Measurements from ENCODE around the gene LTBP1.

LTBP1 gene

DNA sequence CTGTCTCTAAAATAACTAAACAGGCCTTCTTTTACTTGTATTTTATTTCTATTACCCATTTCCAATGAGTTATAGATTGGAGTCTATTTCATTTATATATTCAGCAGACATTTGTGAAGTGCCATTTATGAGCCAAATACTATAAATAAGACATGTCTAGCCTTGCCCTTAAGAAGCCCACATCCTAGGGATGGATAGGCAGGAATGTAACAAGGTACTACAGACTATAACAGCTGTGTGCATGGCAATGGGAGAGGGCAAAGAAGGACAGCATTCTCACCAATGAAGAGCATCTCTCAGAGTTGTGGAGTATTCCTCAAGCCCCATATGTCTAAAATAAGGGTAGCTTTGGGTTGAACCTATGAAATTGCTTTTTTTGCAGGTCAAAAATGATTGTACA lies 367.8 kb downstream of the LTBP1 start:
- TF ChIP-seq, protein P1, sequence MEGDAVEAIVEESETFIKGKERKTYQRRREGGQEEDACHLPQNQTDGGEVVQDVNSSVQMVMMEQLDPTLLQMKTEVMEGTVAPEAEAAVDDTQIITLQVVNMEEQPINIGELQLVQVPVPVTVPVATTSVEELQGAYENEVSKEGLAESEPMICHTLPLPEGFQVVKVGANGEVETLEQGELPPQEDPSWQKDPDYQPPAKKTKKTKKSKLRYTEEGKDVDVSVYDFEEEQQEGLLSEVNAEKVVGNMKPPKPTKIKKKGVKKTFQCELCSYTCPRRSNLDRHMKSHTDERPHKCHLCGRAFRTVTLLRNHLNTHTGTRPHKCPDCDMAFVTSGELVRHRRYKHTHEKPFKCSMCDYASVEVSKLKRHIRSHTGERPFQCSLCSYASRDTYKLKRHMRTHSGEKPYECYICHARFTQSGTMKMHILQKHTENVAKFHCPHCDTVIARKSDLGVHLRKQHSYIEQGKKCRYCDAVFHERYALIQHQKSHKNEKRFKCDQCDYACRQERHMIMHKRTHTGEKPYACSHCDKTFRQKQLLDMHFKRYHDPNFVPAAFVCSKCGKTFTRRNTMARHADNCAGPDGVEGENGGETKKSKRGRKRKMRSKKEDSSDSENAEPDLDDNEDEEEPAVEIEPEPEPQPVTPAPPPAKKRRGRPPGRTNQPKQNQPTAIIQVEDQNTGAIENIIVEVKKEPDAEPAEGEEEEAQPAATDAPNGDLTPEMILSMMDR (IDR thresholded peaks at IDR 0.05; ENCODE audit: insufficient read depth, low read length, poor library complexity, severe bottlenecking) = no peak
- DNase-seq (ENCODE audit: extremely low read depth, insufficient read length) = no peak
- Histone ChIP-seq H3K4me3 (replicated peaks; ENCODE audit: low read depth, low read length) (no peak overlapping the region), H3K27me3 (replicated peaks; ENCODE audit: control insufficient read depth, insufficient read depth, low read length) (no peaks in the 10 kb centered on the region), H3K36me3 (ENCODE audit: control insufficient read depth, insufficient read depth, low read length) (no peaks in the 10 kb centered on the region)

DNA sequence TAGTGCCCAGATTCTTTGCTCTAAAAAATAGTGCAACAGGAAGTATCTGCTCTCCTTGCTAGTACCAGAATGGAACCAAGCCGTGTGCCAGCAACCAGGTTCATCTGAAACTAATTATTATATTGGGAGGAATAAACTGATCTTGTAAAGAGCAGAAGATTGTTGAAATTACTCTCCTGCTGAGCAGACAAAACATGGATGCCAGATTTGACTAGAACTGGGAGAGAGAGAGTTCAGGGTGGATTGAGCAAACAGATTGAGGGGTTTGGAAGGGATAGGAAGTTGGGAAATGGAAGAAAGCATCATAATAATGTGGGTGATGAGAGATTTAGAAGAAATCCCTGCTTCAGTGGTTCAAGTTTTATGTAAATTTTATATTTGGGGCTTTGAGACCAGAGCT lies 369.6 kb downstream of the LTBP1 start:
- no peak for DNase-seq (ENCODE audit: extremely low read depth, insufficient read length)
- Histone ChIP-seq H3K27me3 (replicated peaks; ENCODE audit: control insufficient read depth, insufficient read depth, low read length) (no peaks in the 10 kb centered on the region), H3K36me3 (ENCODE audit: control insufficient read depth, insufficient read depth, low read length) (no peaks in the 10 kb centered on the region), H3K4me3 (replicated peaks; ENCODE audit: low read depth, low read length) (no peak overlapping the region)
- TF ChIP-seq, protein P1 (IDR thresholded peaks at IDR 0.05; ENCODE audit: insufficient read depth, low read length, poor library complexity, severe bottlenecking) = no peak

DNA sequence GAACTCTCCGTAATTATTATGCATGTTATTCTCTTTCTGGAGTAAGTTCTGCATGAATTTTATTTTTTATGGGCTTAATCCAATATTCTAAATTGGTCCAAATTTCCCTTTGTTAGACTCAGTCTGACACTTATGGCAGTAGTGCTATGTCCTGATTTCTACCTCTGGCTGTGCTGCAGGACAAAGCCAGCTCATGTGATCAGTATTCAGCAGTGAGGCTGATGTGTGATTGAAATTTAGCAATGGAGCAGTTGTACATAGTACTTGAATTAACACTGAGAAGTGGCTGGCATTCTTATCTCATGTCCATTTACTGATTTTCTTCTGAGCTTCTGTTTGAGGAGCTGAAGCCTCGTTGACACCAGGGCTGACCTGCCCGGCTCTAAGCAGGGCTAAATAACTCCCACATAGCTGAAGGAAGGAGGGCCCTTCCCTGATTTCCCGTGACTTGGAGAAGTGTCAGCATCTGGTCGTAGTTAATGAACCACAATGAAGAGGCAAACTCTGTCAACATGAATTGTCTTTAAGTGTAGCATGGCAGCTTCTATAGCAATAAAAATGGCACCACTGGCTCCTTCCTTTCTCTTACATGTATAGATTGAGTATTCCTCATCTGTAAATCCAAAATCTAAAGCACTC lies 370.7 kb downstream of the LTBP1 start:
- TF ChIP-seq, protein P1 (IDR thresholded peaks at IDR 0.05; ENCODE audit: insufficient read depth, low read length, poor library complexity, severe bottlenecking) = no peak
- Histone ChIP-seq H3K36me3 (ENCODE audit: control insufficient read depth, insufficient read depth, low read length) (no peaks in the 10 kb centered on the region), H3K27me3 (replicated peaks; ENCODE audit: control insufficient read depth, insufficient read depth, low read length) (no peaks in the 10 kb centered on the region), H3K4me3 (replicated peaks; ENCODE audit: low read depth, low read length) (no peak overlapping the region)
- no peak for DNase-seq (ENCODE audit: extremely low read depth, insufficient read length)

DNA sequence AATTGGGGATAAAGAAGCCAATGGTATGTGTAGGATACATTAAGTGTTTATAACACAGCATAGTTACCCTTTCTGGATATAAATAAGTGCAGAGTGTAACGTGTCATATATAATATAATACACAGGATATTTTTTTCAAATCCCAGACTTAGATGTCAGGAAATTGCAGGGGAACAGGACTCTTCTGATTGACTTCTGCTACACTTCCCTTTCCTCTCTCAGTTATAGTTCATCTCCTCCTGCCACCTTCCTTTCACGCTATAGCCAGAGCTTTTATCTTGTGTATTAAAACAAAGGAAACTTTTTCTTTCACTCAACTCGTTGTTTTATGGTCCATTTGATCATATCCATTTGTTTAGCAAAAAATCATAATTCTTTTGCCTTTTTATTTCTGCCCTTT lies 371.7 kb downstream of the LTBP1 start:
- no peaks in the 10 kb centered on the region for H3K36me3 ChIP-seq (ENCODE audit: control insufficient read depth, insufficient read depth, low read length)
- H3K4me3 ChIP-seq (replicated peaks; ENCODE audit: low read depth, low read length) = no peak overlapping the region
- H3K27me3 ChIP-seq (replicated peaks; ENCODE audit: control insufficient read depth, insufficient read depth, low read length) = no peaks in the 10 kb centered on the region
- DNase-seq (ENCODE audit: extremely low read depth, insufficient read length) = no peak
- TF ChIP-seq, protein P1 (IDR thresholded peaks at IDR 0.05; ENCODE audit: insufficient read depth, low read length, poor library complexity, severe bottlenecking) = no peak

DNA sequence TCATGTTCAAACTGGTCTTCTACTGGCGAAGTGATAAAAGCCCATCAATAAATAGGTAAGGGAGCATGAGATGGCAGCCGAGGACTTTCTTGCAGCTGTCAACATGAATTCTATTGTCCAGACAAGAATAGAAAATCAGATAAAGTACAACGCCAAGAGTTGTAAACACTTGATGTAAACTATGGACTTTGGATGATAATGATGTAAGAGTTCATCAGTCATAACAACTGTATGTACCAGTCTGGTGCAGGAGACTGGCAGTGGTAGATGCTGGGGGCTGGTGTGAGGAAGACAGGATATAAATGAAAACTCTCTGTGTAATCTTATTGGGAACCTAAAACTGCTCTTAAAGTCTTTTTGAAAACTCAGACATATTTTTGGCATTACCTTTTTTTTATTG lies 373.8 kb downstream of the LTBP1 start:
- no peak for DNase-seq (ENCODE audit: extremely low read depth, insufficient read length)
- H3K27me3 ChIP-seq (replicated peaks; ENCODE audit: control insufficient read depth, insufficient read depth, low read length) = no peaks in the 10 kb centered on the region
- H3K36me3 ChIP-seq (ENCODE audit: control insufficient read depth, insufficient read depth, low read length) = no peaks in the 10 kb centered on the region
- no peak overlapping the region for H3K4me3 ChIP-seq (replicated peaks; ENCODE audit: low read depth, low read length)
- TF ChIP-seq, protein P1 (IDR thresholded peaks at IDR 0.05; ENCODE audit: insufficient read depth, low read length, poor library complexity, severe bottlenecking) = no peak

All from GM06990 (cell line).